NCI-H2196 treated with DMSO at 0.1 percent for 48 hours (cell line): ENCODE measurements around the gene TSFM.

ENCODE experiments used
- DNase-seq: peaks from one replicate; lab custom pipeline; 2025; ENCODE audit not compliant: unreplicated experiment; lab: John Stamatoyannopoulos, UW

The TSFM gene

GRCh38 chr12:57832966-57833365 is 50.4 kb downstream of the TSFM start:
- no peak for DNase-seq

GRCh38 chr12:57833672-57834071 is 51.1 kb downstream of the TSFM start:
- DNase-seq = no peak

- DNase-seq = no peak
Observed at GRCh38 chr12:57834086-57834876, 51.7 kb downstream of the TSFM start.

GRCh38 chr12:57835366-57836288 is 53.0 kb downstream of the TSFM start:
- no peak for DNase-seq

GRCh38 chr12:57836442-57837375 is 54.1 kb downstream of the TSFM start:
- peak; percentile 84 for DNase-seq

GRCh38 chr12:57837864-57838562 is 55.4 kb downstream of the TSFM start:
- peak; percentile 52 for DNase-seq

- no peak for DNase-seq
Observed at GRCh38 chr12:57838594-57839302, 56.2 kb downstream of the TSFM start.

GRCh38 chr12:57839996-57840395 is 57.4 kb downstream of the TSFM start:
- no peak for DNase-seq

- DNase-seq = peak; percentile 40
Observed at GRCh38 chr12:57840726-57841125, 58.1 kb downstream of the TSFM start.

GRCh38 chr12:57841445-57841844 is 58.9 kb downstream of the TSFM start:
- DNase-seq = no peak

GRCh38 chr12:57842342-57843294 is 60.0 kb downstream of the TSFM start:
- no peak for DNase-seq

GRCh38 chr12:57844709-57845477 is 62.3 kb downstream of the TSFM start:
- no peak for DNase-seq

- DNase-seq = no peak
Observed at GRCh38 chr12:57845478-57846284, 63.1 kb downstream of the TSFM start.

- DNase-seq = no peak
Observed at GRCh38 chr12:57846285-57846576, 63.6 kb downstream of the TSFM start.

- DNase-seq = peak; percentile 96
Observed at GRCh38 chr12:57846577-57847319, 64.2 kb downstream of the TSFM start, which contains the start of gene CTDSP2. CTDSP2 (minus strand) TSS chr12:57846729; CDS start chr12:57846435, 294 bp downstream.
